HUES64 (cell line): ENCODE results near the gene RHOXF2B.
A peak's percentile ranks its signal among the peaks of the same experiment; 100 is the strongest.
"Not testable (repeated sequence)": the region's sequence is repeated elsewhere in the genome, so short reads cannot be mapped to it uniquely, and the experiment has no call there.

Experiments
- H3K27ac ChIP-seq: 2 replicates; pipeline ENCODE4 v1.7.0; 2013; ENCODE audit warnings: low read depth, low read length, inconsistent platforms
- H3K27me3 ChIP-seq: 2 replicates; pipeline ENCODE4 v1.6.1; 2013; ENCODE audit warnings: mild to moderate bottlenecking, low read length; ENCODE audit not compliant: insufficient read depth
- H3K36me3 ChIP-seq: 2 replicates; pipeline ENCODE4 v1.6.1; 2013; ENCODE audit warnings: mild to moderate bottlenecking, low read length; ENCODE audit not compliant: insufficient read depth
- H3K4me1 ChIP-seq: 2 replicates; pipeline ENCODE4 v1.6.1; 2013; ENCODE audit warnings: mild to moderate bottlenecking, low read length, moderate library complexity; ENCODE audit not compliant: insufficient read depth
- H3K4me3 ChIP-seq: 2 replicates; pipeline ENCODE4 v1.5.1; 2013; ENCODE audit warnings: mild to moderate bottlenecking, low read length, moderate library complexity
- H3K9ac ChIP-seq: 2 replicates; pipeline ENCODE4 v1.6.1; 2013; ENCODE audit warnings: mild to moderate bottlenecking, low read depth, low read length
- H3K9me3 ChIP-seq: 2 replicates; pipeline ENCODE4 v1.6.1; 2013; ENCODE audit warnings: low read depth, low read length; ENCODE audit not compliant: insufficient read depth
- WGBS: fragments of 150-250, 120-280 bp; methylation state at CpG from one replicate; pipeline ENCODE4 v1.1.7; 2013; ENCODE audit warnings: missing lambda C conversion rate; 5-methylcytosine and 5-hydroxymethylcytosine counted together

RHOXF2B gene

DNA sequence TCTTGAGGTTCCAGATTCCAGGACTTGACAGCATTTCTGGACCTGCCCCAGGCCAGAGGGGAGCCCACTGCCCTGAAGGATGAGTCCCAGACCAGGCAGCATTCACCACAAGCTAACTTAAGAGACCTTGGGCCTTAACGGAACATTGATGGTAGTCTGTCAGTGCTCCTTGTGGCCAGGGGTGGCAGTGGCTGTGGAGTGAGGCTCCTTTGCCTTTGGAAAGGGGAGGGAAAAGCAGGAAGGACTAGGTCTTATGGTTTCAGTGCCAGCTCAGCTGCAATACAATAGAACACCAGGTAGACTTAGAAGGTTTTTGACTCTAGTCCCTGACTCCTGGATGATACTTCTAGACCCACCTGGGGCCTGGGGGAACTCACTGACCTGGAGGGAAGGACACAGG is 11.3 kb downstream of the RHOXF2B start:
- not testable (repeated sequence) for H3K9me3 ChIP-seq, H3K27ac ChIP-seq, H3K27me3 ChIP-seq, H3K36me3 ChIP-seq, H3K4me1 ChIP-seq, H3K9ac ChIP-seq, H3K4me3 ChIP-seq
- 69% methylated on average over 1 of the region's 1 CpG for whole genome bisulfite sequencing

DNA sequence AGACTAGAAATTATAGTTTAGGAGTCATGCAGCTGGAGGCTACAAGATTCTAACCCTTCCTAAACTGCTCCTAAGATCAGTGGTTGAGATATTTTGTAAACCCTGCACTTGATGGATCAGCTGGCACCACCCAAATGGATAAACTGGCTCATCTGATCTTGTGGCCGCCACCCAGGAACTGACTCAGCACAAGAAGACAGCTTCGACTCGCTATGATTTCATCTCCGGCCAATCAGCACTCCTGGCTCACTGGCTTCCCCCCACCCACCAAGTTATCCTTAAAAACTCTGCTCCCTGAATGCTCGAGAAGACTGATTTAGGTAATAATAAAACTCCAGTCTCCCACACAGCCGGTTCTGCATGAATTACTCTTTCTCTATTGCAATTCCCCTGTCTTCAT is 34.8 kb downstream of the RHOXF2B start:
- not testable (repeated sequence) for H3K27ac ChIP-seq, H3K9me3 ChIP-seq
- no CpG with 5 or more reads among the region's 6 CpGs for WGBS

DNA sequence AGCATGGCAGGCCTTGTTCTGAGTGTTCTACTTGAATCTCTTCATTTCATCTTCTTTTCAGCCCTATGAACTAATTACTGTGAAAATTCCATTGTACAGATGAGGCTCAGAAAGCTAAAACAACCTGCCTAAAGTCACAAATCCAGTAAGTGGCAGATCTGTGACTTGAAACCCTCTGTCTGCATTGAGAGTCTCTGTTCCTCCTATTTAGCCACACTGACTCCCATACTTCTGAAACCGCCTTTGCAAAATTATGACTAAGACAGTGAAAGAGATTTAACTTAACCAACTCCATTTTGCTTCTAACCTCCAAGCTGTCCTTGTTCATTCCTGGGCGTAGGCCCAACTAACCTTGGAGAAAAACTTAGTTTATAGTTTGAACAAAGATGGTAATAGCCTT is 35.2 kb downstream of the RHOXF2B start:
- H3K27ac ChIP-seq, H3K27me3 ChIP-seq, H3K9ac ChIP-seq, H3K4me3 ChIP-seq, H3K4me1 ChIP-seq, H3K9me3 ChIP-seq, H3K36me3 ChIP-seq: not testable (repeated sequence)
- WGBS: no CpG with 5 or more reads among the region's 2 CpGs

More for the DNA sequence above, 34.8 kb downstream of the RHOXF2B start:
- not testable (repeated sequence) for H3K4me1 ChIP-seq, H3K4me3 ChIP-seq, H3K27me3 ChIP-seq, H3K36me3 ChIP-seq, H3K9ac ChIP-seq

DNA sequence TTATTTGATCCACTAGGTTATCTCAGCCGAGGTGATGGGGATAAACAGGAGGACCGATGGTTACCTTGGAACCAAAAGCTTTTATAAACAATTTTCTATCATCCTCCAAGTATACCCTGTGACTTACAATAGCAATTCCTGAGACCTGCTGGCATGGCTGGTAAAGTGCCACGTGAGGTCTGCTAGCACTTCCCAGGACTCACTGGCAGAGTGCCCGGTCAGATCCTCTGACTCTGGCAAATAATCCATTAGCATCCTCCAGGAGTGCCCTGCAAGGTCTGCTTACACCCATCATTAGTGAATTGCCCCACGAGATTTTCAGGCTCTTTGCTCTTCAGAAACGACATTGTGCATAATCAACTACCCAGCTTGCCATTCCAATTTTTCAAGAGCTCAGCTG is 37.3 kb downstream of the RHOXF2B start:
- not testable (repeated sequence) for H3K9ac ChIP-seq, H3K36me3 ChIP-seq, H3K27me3 ChIP-seq, H3K4me3 ChIP-seq, H3K27ac ChIP-seq, H3K9me3 ChIP-seq
- H3K4me1 ChIP-seq: peaks cover 19% of the 10 kb centered on the region
- WGBS: no CpG with 5 or more reads among the region's 6 CpGs

DNA sequence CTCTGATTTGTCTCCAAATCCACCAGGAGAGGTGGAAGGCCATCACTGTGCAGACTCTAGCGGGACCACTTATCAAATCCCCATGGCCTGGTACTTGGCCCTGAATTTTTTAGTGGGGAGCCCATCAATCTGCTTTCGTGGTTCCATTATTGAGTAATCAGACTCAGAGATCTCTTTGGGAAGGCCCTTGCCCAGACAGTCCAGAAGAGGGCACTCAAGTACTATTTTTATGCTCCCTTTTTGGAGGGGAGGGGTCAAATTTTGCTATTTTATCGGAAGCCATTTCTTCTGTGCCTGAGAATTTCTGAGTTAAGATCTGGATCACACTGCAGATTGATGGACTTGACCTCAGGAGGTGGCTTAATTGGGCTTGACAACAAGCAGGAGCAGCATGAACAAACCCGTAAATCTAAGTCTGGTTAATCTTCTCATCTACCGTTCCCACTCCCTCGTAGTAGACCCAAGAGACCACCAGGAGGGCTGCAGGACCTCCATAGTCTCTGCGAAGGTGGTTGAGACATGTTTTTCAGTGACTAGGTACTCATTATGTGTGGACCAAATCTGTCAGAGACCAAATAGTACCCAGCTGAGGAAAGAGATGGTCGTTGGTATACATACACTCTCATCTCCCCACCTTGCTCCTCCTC is 38.3 kb downstream of the RHOXF2B start:
- H3K27ac ChIP-seq, H3K36me3 ChIP-seq, H3K9ac ChIP-seq, H3K27me3 ChIP-seq, H3K9me3 ChIP-seq, H3K4me3 ChIP-seq: not testable (repeated sequence)
- WGBS: no CpG with 5 or more reads among the region's 8 CpGs
- H3K4me1 ChIP-seq: peaks cover 22% of the 10 kb centered on the region

DNA sequence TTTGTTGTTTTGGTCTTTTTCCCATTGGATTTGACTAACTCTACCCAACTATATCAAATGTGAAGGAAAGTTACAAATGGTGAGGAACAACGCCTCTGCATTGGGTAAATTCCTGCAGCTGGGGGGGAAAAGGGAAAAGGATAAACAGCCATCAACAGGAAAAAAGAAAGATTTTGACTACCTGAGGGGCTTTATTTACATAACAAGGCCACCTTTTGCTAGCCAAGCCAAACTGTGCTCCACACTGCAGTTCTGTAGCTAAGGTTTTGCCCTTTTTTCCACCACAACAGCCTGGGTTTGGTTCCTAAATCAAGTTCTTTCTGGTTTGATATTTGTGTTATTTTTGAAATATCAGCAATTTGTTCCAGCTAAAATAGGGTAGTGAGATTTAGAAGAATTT is 40.8 kb downstream of the RHOXF2B start:
- no peaks in the 10 kb centered on the region for H3K36me3 ChIP-seq
- H3K4me3 ChIP-seq: no peak overlapping the region
- H3K27me3 ChIP-seq: no peaks in the 10 kb centered on the region
- H3K9me3 ChIP-seq: no peaks in the 10 kb centered on the region
- peaks cover 22% of the 10 kb centered on the region for H3K4me1 ChIP-seq
- no CpG with 5 or more reads among the region's 1 CpG for WGBS
- H3K9ac ChIP-seq: peak overlapping the region; percentile 37
- H3K27ac ChIP-seq: peak overlapping the region; percentile 93; the same call in 1 of the 2 replicates

DNA sequence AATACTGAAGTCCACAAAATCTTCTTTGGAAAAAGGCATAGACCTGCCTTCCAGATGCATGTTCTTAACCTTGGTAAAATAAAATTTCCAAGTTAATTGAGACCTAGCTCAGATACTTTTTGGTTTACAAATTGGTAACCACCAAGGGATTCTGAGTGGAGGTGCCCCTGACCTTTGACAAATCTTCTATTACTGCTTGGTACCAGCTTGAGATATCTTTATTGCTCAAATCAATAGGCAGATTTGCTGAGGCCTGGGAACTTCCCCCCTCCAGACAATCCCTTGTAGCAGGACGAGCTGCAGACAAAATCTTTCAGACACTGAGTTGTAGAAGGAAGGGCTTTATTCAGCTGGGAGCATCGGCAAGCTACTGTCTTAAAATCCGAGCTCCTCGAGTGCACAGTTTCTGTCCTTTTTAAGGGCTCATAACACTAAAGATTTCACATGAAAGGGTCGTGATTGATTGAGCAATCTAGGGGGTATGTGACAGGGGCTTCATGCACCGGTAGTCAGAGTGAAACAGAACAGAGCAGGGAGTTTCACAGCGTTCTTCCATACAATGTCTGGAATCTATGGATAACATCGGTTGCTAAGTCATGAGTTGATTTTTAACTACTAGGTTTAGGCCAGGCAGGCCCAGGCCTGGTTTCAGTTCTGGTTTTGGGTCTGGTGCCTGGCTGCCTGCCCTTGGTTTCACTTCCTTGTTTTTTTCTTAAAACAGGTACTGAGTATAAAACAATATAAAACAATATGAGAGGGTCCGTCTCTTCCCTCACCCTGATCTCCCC is 41.8 kb downstream of the RHOXF2B start:
- H3K4me3 ChIP-seq, H3K9me3 ChIP-seq: not testable (repeated sequence)
- H3K27ac ChIP-seq: peak overlapping the region; percentile 93; the same call in 1 of the 2 replicates

DNA sequence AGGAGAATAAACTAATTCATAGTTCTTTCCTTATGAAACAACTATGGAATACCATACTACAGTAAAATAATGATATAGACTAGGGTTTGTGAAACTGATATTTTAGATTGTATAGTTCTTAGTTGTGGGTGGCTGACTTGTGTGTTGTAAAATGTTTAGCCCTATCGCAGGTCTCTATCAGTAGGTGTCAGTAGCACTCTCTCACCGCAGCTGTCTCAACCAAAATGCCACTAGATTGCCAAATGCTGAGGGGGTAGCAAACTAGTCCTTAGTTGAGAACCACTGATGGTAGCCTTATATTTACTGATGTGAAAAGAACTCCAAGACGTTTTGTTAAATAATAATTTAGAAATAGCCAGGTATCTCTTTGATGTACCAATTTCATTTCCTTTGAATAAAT is 48.1 kb downstream of the RHOXF2B start:
- no peak overlapping the region for H3K27ac ChIP-seq
- H3K4me1 ChIP-seq: no peaks in the 10 kb centered on the region
- no peaks in the 10 kb centered on the region for H3K9me3 ChIP-seq
- no peak overlapping the region for H3K4me3 ChIP-seq
- H3K9ac ChIP-seq: no peak overlapping the region
- no peaks in the 10 kb centered on the region for H3K27me3 ChIP-seq
- 0% methylated on average over 1 of the region's 3 CpGs for WGBS
- H3K36me3 ChIP-seq: no peaks in the 10 kb centered on the region

More for the DNA sequence above, 41.8 kb downstream of the RHOXF2B start:
- H3K36me3 ChIP-seq, H3K27me3 ChIP-seq, H3K9ac ChIP-seq: not testable (repeated sequence)
- 68% methylated on average over 7 of the region's 9 CpGs for WGBS
- peaks cover 22% of the 10 kb centered on the region for H3K4me1 ChIP-seq

DNA sequence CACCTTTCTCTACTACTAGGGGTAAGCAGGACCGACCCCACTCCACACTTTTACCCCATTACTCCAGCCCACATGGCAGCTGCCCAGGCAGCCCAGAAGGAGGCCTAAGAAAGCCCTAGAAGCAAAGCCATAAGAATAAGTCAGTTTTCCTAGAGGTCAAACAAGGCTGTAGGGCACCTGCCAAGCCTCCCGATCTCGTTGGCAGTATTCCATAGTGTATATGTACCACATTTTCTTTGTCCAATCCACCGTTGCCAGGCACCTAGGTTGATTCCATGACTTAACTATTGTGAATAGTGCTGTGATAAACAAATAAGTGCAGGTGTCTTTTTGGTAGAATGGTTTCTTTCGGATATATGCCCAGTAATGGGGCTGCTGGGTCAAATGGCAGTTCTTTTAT is 54.2 kb downstream of the RHOXF2B start:
- WGBS: 83% methylated on average over 4 of the region's 5 CpGs
- Histone ChIP-seq H3K9ac (no peak overlapping the region), H3K9me3 (no peaks in the 10 kb centered on the region), H3K4me1 (no peaks in the 10 kb centered on the region), H3K27ac (no peak overlapping the region), H3K27me3 (peaks cover 18% of the 10 kb centered on the region), H3K4me3 (no peak overlapping the region), H3K36me3 (no peaks in the 10 kb centered on the region)

DNA sequence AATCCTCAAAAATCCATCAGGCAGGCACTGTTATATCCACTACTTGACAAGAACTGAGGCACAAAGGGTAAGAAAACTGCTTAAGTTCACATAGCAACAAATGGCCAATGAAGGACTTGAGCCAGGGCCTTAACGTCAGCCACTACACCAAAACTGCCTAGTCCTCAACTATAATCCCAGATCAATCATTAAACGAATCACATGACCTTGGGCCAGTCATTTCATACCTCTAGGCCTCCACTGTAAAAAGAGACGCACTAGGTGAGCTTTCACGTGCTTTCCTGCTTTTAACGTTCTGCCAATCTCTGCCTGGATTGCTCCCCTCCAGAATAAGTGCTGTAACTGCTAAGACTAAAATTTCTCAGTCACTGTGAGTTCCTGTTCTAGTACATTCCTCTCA is 54.7 kb downstream of the RHOXF2B start:
- Histone ChIP-seq H3K4me3 (no peak overlapping the region), H3K9me3 (no peaks in the 10 kb centered on the region), H3K4me1 (no peaks in the 10 kb centered on the region), H3K27me3 (peaks cover 23% of the 10 kb centered on the region), H3K27ac (no peak overlapping the region), H3K9ac (no peak overlapping the region), H3K36me3 (no peaks in the 10 kb centered on the region)
- WGBS: 89% methylated on average over 5 of the region's 5 CpGs
